GM10248 (cell line): Measurements from ENCODE around the gene TSTD1.

Experiments used
- CTCF ChIA-PET: fragments of 300-600 bp; sonication (Branson Sonifier 250); formaldehyde crosslinking; extraction: SDS; loops from one replicate; lab custom pipeline; 2021; ENCODE audit warnings: antibody characterized with exemption; lab: Yijun Ruan, JAX
- POLR2A ChIA-PET: fragments of 350-650 bp; sonication (Branson Sonifier 250); formaldehyde crosslinking; extraction: SDS; loops from one replicate; lab custom pipeline; 2020; ENCODE audit warnings: antibody characterized with exemption; lab: Yijun Ruan, JAX
- DNase-seq: peaks from one replicate; pipeline ENCODE4 v3.0.0; 2012; ENCODE audit errors: extremely low spot score
- CTCF ChIP-seq: IDR thresholded peaks from 2 replicates; pipeline ENCODE4 v1.5.1; 2012; ENCODE audit warnings: mild to moderate bottlenecking, low read depth; ENCODE audit errors: extremely low read depth, missing control alignments, control extremely low read depth

TSTD1 gene

DNA sequence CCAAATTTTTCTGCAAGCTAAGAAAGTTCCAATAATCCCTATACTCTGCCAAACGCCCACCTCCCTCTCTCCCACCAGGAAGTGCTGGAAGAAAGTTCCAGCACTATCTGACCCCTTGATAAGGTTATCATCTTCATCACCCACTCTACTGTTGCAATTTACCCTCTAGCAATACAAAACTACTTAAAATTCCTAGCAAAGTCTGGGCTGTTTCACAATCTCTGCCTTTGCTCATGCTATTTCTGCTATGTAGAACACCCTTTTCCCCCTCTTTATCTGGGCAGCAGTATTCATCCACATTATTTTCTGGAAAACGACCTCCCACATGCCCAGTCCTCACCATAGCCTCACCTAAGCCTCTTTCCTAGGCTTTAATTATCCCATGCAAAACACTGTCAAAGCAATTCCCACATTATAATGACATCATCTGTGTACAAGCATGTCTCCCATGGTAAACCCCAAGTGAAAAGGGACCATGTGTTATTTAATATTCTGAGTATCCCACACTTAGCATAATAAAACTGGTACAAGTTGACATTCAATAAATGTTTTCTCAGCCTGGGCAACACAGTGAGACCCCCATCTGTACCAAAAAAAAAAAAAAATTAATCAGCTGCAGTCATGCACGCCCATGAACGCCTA, 29.8 kb downstream of the TSTD1 start:
- CTCF ChIA-PET = interaction anchor here (1.9 kb wide), 1 partner anchor 19 kb away, joined by 4 read pairs; no protein-coding TSS in a partner anchor
- POLR2A ChIA-PET = interaction anchor here (0.7 kb wide), 1 partner anchor 11 kb away, joined by 4 read pairs; no protein-coding TSS in a partner anchor
- DNase-seq = no peak
- TF ChIP-seq CTCF = no peak

DNA sequence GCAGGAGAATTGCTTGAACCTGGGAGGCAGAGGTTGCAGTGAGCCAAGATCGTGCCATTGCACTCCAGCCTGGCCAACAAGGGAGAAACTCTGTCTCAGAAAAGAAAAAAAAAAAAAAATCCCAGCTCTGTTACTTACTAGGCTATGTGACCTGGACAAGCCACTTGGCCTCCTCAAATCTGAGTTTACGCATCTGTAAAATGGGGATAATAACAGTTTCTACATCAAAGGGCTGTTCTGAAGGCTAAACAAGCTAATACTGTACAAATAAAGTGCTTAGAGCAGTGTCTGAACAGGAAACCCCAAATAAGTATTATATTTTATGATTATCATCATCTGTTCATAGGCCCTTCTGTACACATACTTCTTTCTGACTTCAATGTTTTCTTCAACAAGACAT, 31.4 kb downstream of the TSTD1 start:
- CTCF ChIA-PET = interaction anchor here (0.9 to 3.0 kb wide), 4 partner anchors 10 to 40 kb away, joined by 3 to 14 read pairs (median 4); no protein-coding TSS in a partner anchor
- no peak for DNase-seq
- POLR2A ChIA-PET = interaction anchor here (0.7 kb wide), 1 partner anchor 795 kb away, joined by 3 read pairs; no protein-coding TSS in a partner anchor
- no peak for TF ChIP-seq CTCF

DNA sequence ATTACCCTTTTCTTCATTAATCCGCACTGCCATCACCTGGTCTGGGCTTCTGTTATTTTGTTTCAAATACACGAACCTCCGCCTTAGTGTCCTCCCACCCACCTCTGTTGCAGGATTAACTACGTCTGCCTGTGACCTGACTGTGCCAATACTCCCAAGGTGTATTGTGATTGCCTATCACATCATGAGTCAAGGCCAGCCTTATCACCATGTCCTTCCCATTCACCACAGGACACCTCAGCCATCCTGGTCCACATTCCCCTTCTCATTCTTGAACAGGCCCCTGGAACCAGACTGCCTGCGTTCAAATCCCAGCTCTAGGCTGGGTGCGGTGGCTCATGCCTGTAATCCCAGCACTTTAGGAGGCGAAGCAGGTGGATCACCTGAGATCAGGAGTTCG, 32.2 kb downstream of the TSTD1 start:
- no peak for TF ChIP-seq CTCF
- POLR2A ChIA-PET = no interaction called here
- CTCF ChIA-PET = interaction anchor here (0.8 to 3.3 kb wide), 5 partner anchors 10 to 351 kb away, joined by 3 to 14 read pairs (median 3); partner anchors contain the start of gene F11R
- no peak for DNase-seq

DNA sequence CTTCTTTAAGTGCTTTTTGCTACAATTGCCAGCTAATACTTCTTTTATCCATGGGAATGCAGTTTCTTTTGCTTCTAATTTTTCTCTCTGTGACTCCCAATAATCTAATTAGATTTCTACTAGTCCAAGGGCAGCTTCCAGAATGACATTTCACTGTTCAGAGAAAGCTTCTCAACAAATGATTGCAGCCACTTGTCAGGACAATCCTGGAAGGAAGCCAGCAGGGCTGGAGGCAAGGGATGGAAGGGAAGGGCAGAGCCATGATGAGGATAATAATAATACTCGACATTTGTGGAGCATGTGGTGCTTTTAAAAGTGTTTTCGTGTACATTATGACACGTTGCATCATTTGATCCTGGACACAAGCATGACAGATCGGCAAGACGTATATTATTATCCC, 37.2 kb downstream of the TSTD1 start:
- TF ChIP-seq CTCF = no peak
- ChIA-PET CTCF (interaction anchor here (6.0 kb wide), 1 partner anchor 12 kb away, joined by 37 read pairs; no protein-coding TSS in a partner anchor), POLR2A (interaction anchor here (0.7 kb wide), 1 partner anchor 274 kb away, joined by 3 read pairs; no protein-coding TSS in a partner anchor)
- no peak for DNase-seq

- ChIA-PET POLR2A (no interaction called here), CTCF (interaction anchor here (1.0 to 6.0 kb wide), 4 partner anchors 12 to 97 kb away, joined by 3 to 46 read pairs (median 20); partner anchors contain the start of genes F11R and KLHDC9)
- TF ChIP-seq CTCF = no peak
- DNase-seq = no peak
Observed at GRCh38 chr1:161000736-161001480, 37.9 kb downstream of the TSTD1 start.

- TF ChIP-seq CTCF = no peak
- DNase-seq = no peak
- CTCF ChIA-PET = interaction anchor here (1.1 to 6.0 kb wide), 6 partner anchors 10 to 226 kb away, joined by 3 to 46 read pairs (median 10); partner anchors contain the start of genes KLHDC9, TOMM40L, TSTD1 and USF1
- POLR2A ChIA-PET = no interaction called here
Observed at GRCh38 chr1:160999376-160999775, 39.4 kb downstream of the TSTD1 start.
